K562 (cell line): ENCODE data around the gene CPM. TPM values are rescaled to one million over a fixed set of nuclear protein-coding genes. Genes with fewer than 3 reads are reported as not detected.
A peak's percentile ranks its signal among the peaks of the same experiment; 100 is the strongest.

Experiments
- ATAC-seq: fragments of 200-7000 bp; cut with Tn5 transposase; 3 replicates; pipeline ENCODE4 v1.9.1; 2020; ENCODE audit warnings: moderate library complexity
- BruUV-seq: library from RNA; stranded (reverse); fragments of 400-500 nt; replicated peaks from 2 replicates; lab custom pipeline; 2021; lab: Mats Ljungman, UMichigan
- CTCF ChIA-PET: fragments of 300-600 bp; formaldehyde crosslinking; extraction: SDS; loops from one replicate; lab custom pipeline; 2021; ENCODE audit warnings: low intra/inter-chr PET ratio; lab: Yijun Ruan, JAX
- POLR2A ChIA-PET: fragments of 300-600, 350-650 bp; sonication (Branson Sonifier 250); formaldehyde crosslinking; extraction: SDS; loops from one replicate; lab custom pipeline; 2021; ENCODE audit warnings: antibody characterized with exemption, inconsistent platforms; lab: Yijun Ruan, JAX
- DNase-seq, 4 experiments: peaks; one replicate each; pipeline versions ENCODE4 v3.0.0 to v3.0.0-alpha.2; 2011 to 2018; ENCODE audit warnings: low spot score in 3 of 4, mixed read lengths in 3 of 4; ENCODE audit errors: extremely low read depth in 1 of 4
- FAIRE-seq: peaks from 2 replicates; lab custom pipeline; 2011; peaks lifted over from hg19 to GRCh38; lab: Jason Lieb, UNC
- H2AFZ ChIP-seq: 2 replicates; pipeline ENCODE4 v1.6.0; 2011; ENCODE audit warnings: low read depth, low read length, control low read depth, inconsistent platforms
- H3K27ac ChIP-seq: fragments of 200-600 bp; 3 replicates; pipeline ENCODE4 v1.8.0; 2011; ENCODE audit warnings: low read depth, mild to moderate bottlenecking, control low read depth, inconsistent platforms, low read length, moderate library complexity, mixed read lengths; ENCODE audit errors: extremely low read depth
- H3K27me3 ChIP-seq, 2 experiments: fragments of 300-600 bp in 1 of 2; 2 replicates in 1 of 2; 3 replicates in 1 of 2; pipeline versions ENCODE4 v1.6.0 to v1.8.0; 2011; ENCODE audit warnings: inconsistent platforms in 2 of 2, low read length in 2 of 2, mild to moderate bottlenecking in 1 of 2, mixed read lengths in 1 of 2, moderate library complexity in 1 of 2; ENCODE audit not compliant: control insufficient read depth in 2 of 2, insufficient read depth in 2 of 2
- H3K36me3 ChIP-seq: fragments of 300-600 bp; 3 replicates; pipeline ENCODE4 v1.8.0; 2011; ENCODE audit warnings: mild to moderate bottlenecking, low read length, inconsistent platforms; ENCODE audit not compliant: control insufficient read depth, insufficient read depth
- H3K4me1 ChIP-seq, 2 experiments: fragments of 200-600 bp in 1 of 2; replicated peaks in 1 of 2; 2 replicates in 1 of 2; 3 replicates in 1 of 2; pipeline versions ENCODE4 v1.5.1 to v1.8.0; 2011; ENCODE audit warnings: inconsistent platforms in 2 of 2, low read length in 2 of 2, mild to moderate bottlenecking in 1 of 2, mixed read lengths in 1 of 2, moderate library complexity in 1 of 2; ENCODE audit not compliant: control insufficient read depth in 2 of 2, insufficient read depth in 2 of 2
- H3K4me2 ChIP-seq: 2 replicates; pipeline ENCODE4 v1.6.1; 2011; ENCODE audit warnings: low read length, control low read depth, inconsistent platforms, mixed read lengths; ENCODE audit not compliant: insufficient read depth
- H3K4me3 ChIP-seq: fragments of 200-600 bp; sonication (generic), shearing (Covaris generic); 2 replicates; pipeline ENCODE4 v1.5.1; 2016; ENCODE audit warnings: control low read depth, inconsistent platforms
- H3K79me2 ChIP-seq: fragments of 200-600 bp; 3 replicates; pipeline ENCODE4 v1.8.0; 2011; ENCODE audit warnings: low read length, inconsistent platforms; ENCODE audit not compliant: control insufficient read depth, insufficient read depth
- H3K9ac ChIP-seq, 2 experiments: 2 replicates each; pipeline versions ENCODE4 v1.6.0 to v1.6.1; 2011; ENCODE audit warnings: low read depth in 2 of 2, low read length in 2 of 2, control low read depth in 1 of 2, inconsistent platforms in 1 of 2, mild to moderate bottlenecking in 1 of 2, mixed read lengths in 1 of 2; ENCODE audit not compliant: insufficient read depth in 1 of 2
- H3K9me1 ChIP-seq: one replicate; pipeline ENCODE4 v1.6.0; 2011; ENCODE audit warnings: inconsistent platforms, mild to moderate bottlenecking, low read length, moderate library complexity; ENCODE audit not compliant: control insufficient read depth, insufficient read depth
- H3K9me3 ChIP-seq: replicated peaks from 2 replicates; pipeline ENCODE4 v1.5.1; 2011; ENCODE audit warnings: low read depth, low read length, inconsistent platforms; ENCODE audit not compliant: control insufficient read depth, insufficient read depth
- H4K20me1 ChIP-seq: replicated peaks from 2 replicates; pipeline ENCODE4 v1.6.1; 2011; ENCODE audit warnings: low read length, inconsistent platforms, mixed read lengths; ENCODE audit not compliant: control insufficient read depth, insufficient read depth
- FOXA1 ChIP-seq: fragments of 450-650 bp; IDR thresholded peaks from 2 replicates; pipeline ENCODE4 v1.6.1; 2016; ENCODE audit warnings: mild to moderate bottlenecking, borderline replicate concordance
- HNRNPK ChIP-seq: fragments of 200-400 bp; formaldehyde crosslinking; IDR thresholded peaks from one replicate; pipeline ENCODE4 v1.6.1; 2018; ENCODE audit warnings: mild to moderate bottlenecking, low read depth, low read length; ENCODE audit not compliant: poor library complexity, severe bottlenecking
- HNRNPUL1 ChIP-seq: fragments of 200-400 bp; formaldehyde crosslinking; IDR thresholded peaks from 2 replicates; pipeline ENCODE4 v1.6.1; 2017; ENCODE audit warnings: low read length
- JUNB ChIP-seq: fragments of 450-650 bp; formaldehyde crosslinking; conservative IDR thresholded peaks from 2 replicates; pipeline ENCODE4 v1.4.0; 2020; ENCODE audit warnings: mild to moderate bottlenecking
- KDM2B ChIP-seq: fragments of 250-450 bp; sonication (Bioruptor Pico); IDR thresholded peaks from 2 replicates; pipeline ENCODE4 v1.8.0; 2021; ENCODE audit warnings: mild to moderate bottlenecking, moderate library complexity
- KDM4B ChIP-seq, 2 experiments: fragments of 450-650 bp in 1 of 2; sonication (generic) in 1 of 2; IDR thresholded peaks; 2 replicates each; pipeline ENCODE4 v1.6.1; 2016 to 2017; ENCODE audit warnings: borderline replicate concordance in 2 of 2, antibody characterized with exemption in 1 of 2, low read depth in 1 of 2, mild to moderate bottlenecking in 1 of 2
- KDM5B ChIP-seq: fragments of 200-600 bp; sonication (generic); IDR thresholded peaks from 2 replicates; pipeline ENCODE4 v1.6.1; 2012; ENCODE audit warnings: low read depth, mild to moderate bottlenecking, moderate library complexity, low read length, control low read depth, inconsistent platforms; ENCODE audit not compliant: insufficient replicate concordance
- MBD2 ChIP-seq: sonication (generic); IDR thresholded peaks from 2 replicates; pipeline ENCODE4 v1.6.1; 2016; ENCODE audit warnings: low read depth, borderline replicate concordance
- MTA1 ChIP-seq: fragments of 450-650 bp; IDR thresholded peaks from 2 replicates; pipeline ENCODE4 v1.6.1; 2017; ENCODE audit warnings: borderline replicate concordance
- NR4A1 ChIP-seq, 2 experiments: fragments of 250-450 bp in 1 of 2; fragments of 450-650 bp in 1 of 2; sonication (Bioruptor Pico) in 1 of 2; IDR thresholded peaks; 2 replicates each; pipeline versions ENCODE4 v1.4.0 to v1.6.1; 2016 to 2020; ENCODE audit warnings: mild to moderate bottlenecking in 2 of 2, missing compliant biosample characterization in 1 of 2, missing genetic modification characterization in 1 of 2, moderate library complexity in 1 of 2
- PHF21A ChIP-seq: fragments of 450-650 bp; IDR thresholded peaks from 2 replicates; pipeline ENCODE4 v1.6.1; 2017; ENCODE audit warnings: low read depth, borderline replicate concordance
- RAD21 ChIP-seq, 2 experiments: fragments of 250-450 bp in 1 of 2; fragments of 450-650 bp in 1 of 2; sonication (Bioruptor Pico) in 1 of 2; formaldehyde crosslinking in 1 of 2; IDR thresholded peaks in 1 of 2; conservative IDR thresholded peaks in 1 of 2; 2 replicates each; pipeline versions ENCODE4 v1.4.0 to v1.8.0; 2020 to 2022; ENCODE audit warnings: mild to moderate bottlenecking in 2 of 2, moderate library complexity in 1 of 2
- THRA ChIP-seq: fragments of 450-650 bp; IDR thresholded peaks from 2 replicates; pipeline ENCODE4 v1.6.1; 2017; ENCODE audit warnings: mild to moderate bottlenecking, moderate library complexity
- THRB ChIP-seq: fragments of 450-650 bp; formaldehyde crosslinking; conservative IDR thresholded peaks from 2 replicates; pipeline ENCODE4 v1.4.0; 2022; ENCODE audit warnings: mild to moderate bottlenecking, missing genetic modification characterization
- ZFP1 ChIP-seq: fragments of 450-650 bp; formaldehyde crosslinking; IDR thresholded peaks from 2 replicates; pipeline ENCODE4 v1.4.0; 2020; ENCODE audit warnings: mild to moderate bottlenecking, mixed read lengths
- ZFP30 ChIP-seq: fragments of 250-450 bp; sonication (Bioruptor Pico); IDR thresholded peaks from 2 replicates; pipeline ENCODE4 v1.8.0; 2022; ENCODE audit warnings: moderate library complexity, mild to moderate bottlenecking, inconsistent platforms, borderline replicate concordance
- ZNF785 ChIP-seq: fragments of 250-450 bp; sonication (Bioruptor Pico); IDR thresholded peaks from 2 replicates; pipeline ENCODE4 v1.4.0; 2020; ENCODE audit warnings: mild to moderate bottlenecking
- ZNF79 ChIP-seq: fragments of 250-450 bp; sonication (Bioruptor Pico); IDR thresholded peaks from 2 replicates; pipeline ENCODE4 v1.4.0; 2020; ENCODE audit warnings: low read depth, mild to moderate bottlenecking, moderate library complexity
- WGBS: fragments of 100-300 bp; shearing (Covaris generic); methylation state at CpG from one replicate; pipeline ENCODE4 v1.1.6; 2016; ENCODE audit warnings: low coverage, mixed read lengths; ENCODE audit not compliant: insufficient coverage; ENCODE audit errors: missing lambda C conversion rate; 5-methylcytosine and 5-hydroxymethylcytosine counted together
- in situ Hi-C: fragments of 300-500 bp; cut with MboI; formaldehyde crosslinking; loops from 4 replicates; pipeline ENCODE4 v1.15.0; 2018; ENCODE audit warnings: inconsistent platforms, mixed read lengths
- intact Hi-C: fragments of 100-400 bp; cut with micrococcal nuclease; formaldehyde crosslinking; loops from 2 replicates; pipeline ENCODE4 v1.14.2; 2022
- polyA plus RNA-seq, 8 experiments: library from polyadenylated mRNA; depleted of rRNA in 4 of 8; stranded (reverse) in 5 of 8; unstranded in 3 of 8; fragments of >200 nt; fragmentation: Nextera tagmentation in 2 of 8; fragmentation: Illumina TruSeq in 1 of 8; extraction: Ambion mirVana in 2 of 8; extraction: Trizol in 1 of 8; gene quantifications; 2 replicates each; pipeline versions ENCODE4 v1.2.1 to v1.2.3, GENCODE V29; 2011 to 2014; ENCODE audit warnings: inconsistent platforms in 1 of 8, missing spikeins in 1 of 8
- total RNA-seq, 7 experiments: library from RNA; depleted of rRNA in 6 of 7; stranded (reverse); fragments of >200 nt in 6 of 7; fragmentation: Illumina TruSeq in 2 of 7; extraction: Trizol in 2 of 7; gene quantifications; 2 replicates each; pipeline versions ENCODE4 v1.2.1 to v1.2.3, GENCODE V29; 2011 to 2021; ENCODE audit warnings: low replicate concordance in 1 of 7

The CPM gene
- total and polyA plus RNA-seq, 9 of the 15 experiments (the other 6 are each of a cell fraction or from before 2014, with no cell fraction given): 0.31 TPM; not detected in 8

- BruUV-seq: no TSS peak
- WGBS: under 1% methylated on average over 52 of the region's 72 CpGs
- TF ChIP-seq KDM5B: peak; percentile 82
- peak; percentile 47; the same call in 1 of the 2 replicates for TF ChIP-seq PHF21A
- TF ChIP-seq RAD21 (CRISPR knock-in tag; conservative IDR thresholded peaks at IDR 0.05 in 1 of 2, IDR thresholded peaks at IDR 0.05 in 1 of 2): peak in 1 of 2 experiments; percentile 20; a peak in 1 of 4 replicates
- TF ChIP-seq MBD2: peak; percentile 46; the same call in 1 of the 2 replicates
- no peak for TF ChIP-seq THRA
- TF ChIP-seq ZNF785 (CRISPR knock-in tag): no peak
- no peak for TF ChIP-seq ZFP30
- TF ChIP-seq MTA1: peak; percentile 70
- no peak for TF ChIP-seq KDM2B (CRISPR knock-in tag)
- TF ChIP-seq JUNB (CRISPR knock-in tag): no peak
- no peak for TF ChIP-seq FOXA1
- peak; percentile 27; the same call in 1 of the 2 replicates for TF ChIP-seq ZNF79 (CRISPR knock-in tag)
- TF ChIP-seq NR4A1 (CRISPR knock-in tag; IDR thresholded peaks at IDR 0.05): no peak
- peak; percentile 69 for TF ChIP-seq NR4A1 (tag; IDR thresholded peaks at IDR 0.05)
- no peak for TF ChIP-seq HNRNPUL1
- TF ChIP-seq ZFP1 (CRISPR knock-in tag): no peak
- TF ChIP-seq THRB (CRISPR knock-in tag): no peak; the same call in 1 of the 2 replicates
- TF ChIP-seq HNRNPK: no peak
- 0 out of 4 replicates have a peak, but pooled peaks of 1 of the 2 experiments have one; percentile 48 for TF ChIP-seq KDM4B (IDR thresholded peaks at IDR 0.05; ENCODE audit: borderline replicate concordance in 2 of 2, low read depth in 1 of 2)
Measured at GRCh38 chr12:68807576-68808387, 125.2 kb downstream of the CPM start, which contains the start of gene MDM2. Gene MDM2 (plus strand): TSS chr12:68808177. CDS start chr12:68808478, 301 bp downstream.

More at GRCh38 chr12:68807576-68808387, 125.2 kb downstream of the CPM start, which contains the start of gene MDM2:
- no peaks in the 10 kb centered on the region; the same call in 1 of the 2 replicates for H4K20me1 ChIP-seq
- peak within 1 kb of the TSS; percentile 90 for H3K4me2 ChIP-seq
- peaks cover 14 to 24% of the 10 kb centered on the region in 2 experiments for H3K4me1 ChIP-seq
- in situ Hi-C loops: no loop called here
- H3K36me3 ChIP-seq: peaks cover 30% of the 10 kb centered on the region
- peak within 1 kb of the TSS; percentile 95 for H3K4me3 ChIP-seq
- H3K27me3 ChIP-seq: no peaks in the 10 kb centered on the region
- H3K9ac ChIP-seq: peak within 1 kb of the TSS; percentile 99
- intact Hi-C loops: loop anchor here (1.0 kb wide), 1 partner anchor 61 kb away; the partner anchor contains the start of gene SLC35E3
- peak; percentile 88 for FAIRE-seq
- no peaks in the 10 kb centered on the region for H3K9me1 ChIP-seq
- H3K79me2 ChIP-seq: peaks cover 49% of the 10 kb centered on the region
- peak within 1 kb of the TSS; percentile 94 for H2AFZ ChIP-seq
- POLR2A ChIA-PET: interaction anchor here (0.6 to 3.2 kb wide), 15 partner anchors 11 to 1594 kb away, joined by 3 to 41 read pairs (median 4); partner anchors contain the start of gene SLC35E3
- H3K9me3 ChIP-seq: no peaks in the 10 kb centered on the region
- H3K27ac ChIP-seq: peak within 1 kb of the TSS; percentile 99
- peak; percentile 92 for ATAC-seq
- peak; percentile 95 to 99 (median 96) for DNase-seq
- CTCF ChIA-PET: interaction anchor here (0.5 kb wide), 1 partner anchor 60 kb away, joined by 3 read pairs; no protein-coding TSS in a partner anchor
